ENCODE measurements around the gene L3MBTL1. TPM values are rescaled to one million over a fixed set of nuclear protein-coding genes. Genes with fewer than 3 reads are reported as not detected.

L3MBTL1 gene
- total RNA-seq, 4 donors from 2014 or later = 10.9 to 152 (median 23.1) TPM

DNA sequence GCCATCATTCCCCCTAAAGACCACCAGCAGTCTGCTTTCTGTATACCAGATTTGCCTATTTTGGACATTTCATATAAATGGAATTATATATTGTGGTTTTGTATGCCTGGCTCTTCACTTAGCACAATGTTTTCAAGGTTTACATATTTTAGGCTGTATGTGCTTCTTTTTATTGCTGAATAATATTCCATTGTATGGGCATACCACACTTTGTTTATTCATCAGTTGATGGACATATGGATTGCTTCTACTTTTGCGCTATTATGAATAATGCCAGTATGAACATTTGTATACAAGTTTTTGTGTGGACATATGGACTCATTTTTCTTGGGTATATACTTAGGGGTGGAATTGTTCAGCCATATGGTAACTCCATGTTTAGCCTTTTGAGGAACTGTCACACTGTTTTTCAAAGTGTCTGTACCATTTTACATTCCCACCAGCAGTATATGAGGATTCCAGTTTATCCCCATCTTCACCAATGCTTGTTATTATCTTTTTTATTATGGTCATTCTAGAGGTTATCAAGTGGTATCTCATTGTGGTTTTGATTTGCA, 12.7 kb downstream of the L3MBTL1 start:
- Histone ChIP-seq H3K4me1 (peaks cover 0 to 4% (median 1%) of the 10 kb centered on the region in 4 donors), H3K4me3 (no peak overlapping the region), H3K27ac (no peak overlapping the region), H3K27me3 (no peaks in the 10 kb centered on the region), H3K36me3 (no peaks in the 10 kb centered on the region), H3K9me3 (no peaks in the 10 kb centered on the region)
- in situ Hi-C loops (cut with MboI; ENCODE audit: low pct_ligation_motif_present in 1 of 4, low pct_unique_long_range_greater_than_20kb in 1 of 4, low sequenced_read_pairs in 3 of 4) (no loop called here), intact Hi-C loops (cut with DNase I; ENCODE audit: low total_unique reads) (no loop called here)
- DNase-seq = no peak
- TF ChIP-seq POLR2A (IDR thresholded peaks at IDR 0.05) (no peak), POLR2AphosphoS5 (IDR thresholded peaks at IDR 0.05) (no peak), EP300 (IDR thresholded peaks at IDR 0.05; ENCODE audit: low read depth) (no peak)
- TF ChIP-seq, protein P1, sequence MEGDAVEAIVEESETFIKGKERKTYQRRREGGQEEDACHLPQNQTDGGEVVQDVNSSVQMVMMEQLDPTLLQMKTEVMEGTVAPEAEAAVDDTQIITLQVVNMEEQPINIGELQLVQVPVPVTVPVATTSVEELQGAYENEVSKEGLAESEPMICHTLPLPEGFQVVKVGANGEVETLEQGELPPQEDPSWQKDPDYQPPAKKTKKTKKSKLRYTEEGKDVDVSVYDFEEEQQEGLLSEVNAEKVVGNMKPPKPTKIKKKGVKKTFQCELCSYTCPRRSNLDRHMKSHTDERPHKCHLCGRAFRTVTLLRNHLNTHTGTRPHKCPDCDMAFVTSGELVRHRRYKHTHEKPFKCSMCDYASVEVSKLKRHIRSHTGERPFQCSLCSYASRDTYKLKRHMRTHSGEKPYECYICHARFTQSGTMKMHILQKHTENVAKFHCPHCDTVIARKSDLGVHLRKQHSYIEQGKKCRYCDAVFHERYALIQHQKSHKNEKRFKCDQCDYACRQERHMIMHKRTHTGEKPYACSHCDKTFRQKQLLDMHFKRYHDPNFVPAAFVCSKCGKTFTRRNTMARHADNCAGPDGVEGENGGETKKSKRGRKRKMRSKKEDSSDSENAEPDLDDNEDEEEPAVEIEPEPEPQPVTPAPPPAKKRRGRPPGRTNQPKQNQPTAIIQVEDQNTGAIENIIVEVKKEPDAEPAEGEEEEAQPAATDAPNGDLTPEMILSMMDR (IDR thresholded peaks at IDR 0.05) = no peak
- WGBS, 2 donors (ENCODE audit: low coverage in 1 of 2) = 100% methylated on average over 1 of the region's 1 CpG

DNA sequence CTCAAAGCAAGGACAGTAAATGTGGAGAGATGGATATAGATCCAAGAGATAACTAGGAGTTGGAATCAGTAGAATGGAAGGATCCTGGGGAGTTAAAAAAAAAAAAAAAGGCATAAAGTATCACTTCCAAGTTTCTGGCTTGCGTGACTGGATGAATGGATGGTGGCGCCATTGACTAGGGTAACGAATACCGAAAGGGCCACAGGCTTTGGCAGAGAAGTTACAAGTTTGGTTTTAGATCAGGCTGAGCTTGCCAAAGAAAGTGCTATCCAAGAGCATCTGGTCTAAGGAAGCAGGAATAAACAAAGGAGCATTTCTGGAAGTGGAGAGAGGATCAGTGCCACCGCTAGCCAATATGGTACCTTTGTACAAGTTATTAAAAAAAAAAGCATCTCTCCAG, 17.5 kb downstream of the L3MBTL1 start:
- TF ChIP-seq POLR2AphosphoS5 (IDR thresholded peaks at IDR 0.05) = no peak
- TF ChIP-seq POLR2A (IDR thresholded peaks at IDR 0.05) = no peak
- no peak for TF ChIP-seq EP300 (IDR thresholded peaks at IDR 0.05; ENCODE audit: low read depth)
- TF ChIP-seq, protein P1 (IDR thresholded peaks at IDR 0.05) = no peak
- intact Hi-C loops (cut with DNase I; ENCODE audit: low total_unique reads) = no loop called here

DNA sequence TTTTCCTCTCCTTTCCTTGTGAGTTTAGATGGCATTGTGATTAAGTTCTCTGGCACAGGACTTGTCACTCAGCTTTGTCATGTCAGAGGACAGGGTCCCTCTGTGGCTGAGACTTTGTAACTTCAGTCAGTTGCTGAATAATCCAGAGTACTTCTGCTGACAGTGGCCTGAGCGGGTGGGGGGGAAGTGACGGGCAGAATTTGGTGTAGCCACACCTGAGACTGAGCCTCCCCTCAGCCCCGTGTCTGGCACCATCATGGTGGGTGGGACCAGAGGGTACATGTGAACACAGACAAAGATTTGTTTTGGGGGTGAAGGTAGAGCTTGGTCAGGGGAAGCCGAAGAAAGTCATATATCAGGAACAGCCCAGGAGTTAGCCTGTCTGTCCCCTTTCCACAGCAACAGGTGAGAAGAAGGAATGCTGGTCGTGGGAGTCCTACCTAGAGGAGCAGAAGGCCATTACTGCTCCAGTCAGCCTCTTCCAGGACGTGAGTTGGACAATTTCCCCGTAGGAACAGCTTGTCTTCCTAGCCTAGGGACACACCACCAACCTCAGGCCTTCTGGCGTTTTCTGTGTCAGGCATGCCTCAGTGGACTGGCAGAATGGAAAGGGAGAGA, 20.9 kb downstream of the L3MBTL1 start:
- Histone ChIP-seq H3K4me3 (no peak overlapping the region), H3K4me1 (no peaks in the 10 kb centered on the region), H3K9me3 (no peaks in the 10 kb centered on the region), H3K27ac (no peak overlapping the region), H3K27me3 (no peaks in the 10 kb centered on the region), H3K36me3 (no peaks in the 10 kb centered on the region)
- DNase-seq = no peak
- TF ChIP-seq, protein P1 (IDR thresholded peaks at IDR 0.05) = no peak
- TF ChIP-seq POLR2AphosphoS5 (IDR thresholded peaks at IDR 0.05) = no peak
- TF ChIP-seq EP300 (IDR thresholded peaks at IDR 0.05; ENCODE audit: low read depth) = no peak
- TF ChIP-seq POLR2A (IDR thresholded peaks at IDR 0.05) = no peak
- WGBS, 2 donors (ENCODE audit: low coverage in 1 of 2) = 78 to 84% methylated on average over 4 to 8 of the region's 8 CpGs
- in situ Hi-C loops (cut with MboI; ENCODE audit: low pct_ligation_motif_present in 1 of 4, low pct_unique_long_range_greater_than_20kb in 1 of 4, low sequenced_read_pairs in 3 of 4) = loop anchor here in 1 of 4 donors (25.0 kb wide), 1 partner anchor 559 kb away; no protein-coding TSS in a partner anchor
- intact Hi-C loops (cut with DNase I; ENCODE audit: low total_unique reads) = no loop called here

More for the DNA sequence above, 17.5 kb downstream of the L3MBTL1 start:
- no peak overlapping the region for H3K4me3 ChIP-seq
- H3K9me3 ChIP-seq = no peaks in the 10 kb centered on the region
- 86 to 91% methylated on average over 4 to 5 of the region's 5 CpGs for WGBS, 2 donors (ENCODE audit: low coverage in 1 of 2)
- H3K36me3 ChIP-seq = no peaks in the 10 kb centered on the region
- H3K27ac ChIP-seq = no peak overlapping the region
- no peak for DNase-seq
- no peaks in the 10 kb centered on the region for H3K27me3 ChIP-seq
- in situ Hi-C loops (cut with MboI; ENCODE audit: low pct_ligation_motif_present in 1 of 4, low pct_unique_long_range_greater_than_20kb in 1 of 4, low sequenced_read_pairs in 3 of 4) = loop anchor here in 1 of 4 donors (25.0 kb wide), 1 partner anchor 562 kb away; no protein-coding TSS in a partner anchor
- no peaks in the 10 kb centered on the region for H3K4me1 ChIP-seq

DNA sequence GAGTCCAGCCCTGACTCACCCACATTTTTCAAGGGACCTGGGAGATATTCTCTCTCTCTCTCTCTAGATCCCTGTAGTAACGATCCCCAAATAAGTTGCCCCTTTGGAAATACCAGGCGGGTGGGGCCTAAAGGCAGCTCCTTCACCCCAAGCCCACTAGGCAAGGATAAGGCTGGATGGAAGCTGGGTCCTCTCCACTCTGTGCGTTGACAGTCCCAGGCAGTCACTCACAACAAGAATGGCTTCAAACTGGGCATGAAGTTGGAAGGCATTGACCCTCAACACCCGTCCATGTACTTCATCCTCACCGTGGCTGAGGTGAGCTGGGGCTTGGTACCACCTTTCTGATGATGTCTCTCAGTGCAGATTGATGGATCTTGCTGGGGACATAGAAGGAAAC, 21.6 kb downstream of the L3MBTL1 start:
- no peaks in the 10 kb centered on the region for H3K4me1 ChIP-seq
- no peak for DNase-seq
- TF ChIP-seq POLR2AphosphoS5 (IDR thresholded peaks at IDR 0.05) (no peak), EP300 (IDR thresholded peaks at IDR 0.05; ENCODE audit: low read depth) (no peak), POLR2A (IDR thresholded peaks at IDR 0.05) (no peak)
- TF ChIP-seq, protein P1 (IDR thresholded peaks at IDR 0.05) = no peak
- H3K9me3 ChIP-seq = no peaks in the 10 kb centered on the region
- 75% methylated on average over 5 of the region's 5 CpGs; no CpG with 5 or more reads in 1 of the 2 donors for WGBS, 2 donors (ENCODE audit: low coverage in 1 of 2)
- no peak overlapping the region for H3K27ac ChIP-seq
- no peaks in the 10 kb centered on the region for H3K36me3 ChIP-seq
- no peaks in the 10 kb centered on the region for H3K27me3 ChIP-seq
- in situ Hi-C loops (cut with MboI; ENCODE audit: low pct_ligation_motif_present in 1 of 4, low pct_unique_long_range_greater_than_20kb in 1 of 4, low sequenced_read_pairs in 3 of 4) = loop anchor here in 1 of 4 donors (25.0 kb wide), 1 partner anchor 558 kb away; no protein-coding TSS in a partner anchor
- intact Hi-C loops (cut with DNase I; ENCODE audit: low total_unique reads) = no loop called here
- H3K4me3 ChIP-seq = no peak overlapping the region
